ENCODE data around the gene GPR42.

The GPR42 gene

DNA sequence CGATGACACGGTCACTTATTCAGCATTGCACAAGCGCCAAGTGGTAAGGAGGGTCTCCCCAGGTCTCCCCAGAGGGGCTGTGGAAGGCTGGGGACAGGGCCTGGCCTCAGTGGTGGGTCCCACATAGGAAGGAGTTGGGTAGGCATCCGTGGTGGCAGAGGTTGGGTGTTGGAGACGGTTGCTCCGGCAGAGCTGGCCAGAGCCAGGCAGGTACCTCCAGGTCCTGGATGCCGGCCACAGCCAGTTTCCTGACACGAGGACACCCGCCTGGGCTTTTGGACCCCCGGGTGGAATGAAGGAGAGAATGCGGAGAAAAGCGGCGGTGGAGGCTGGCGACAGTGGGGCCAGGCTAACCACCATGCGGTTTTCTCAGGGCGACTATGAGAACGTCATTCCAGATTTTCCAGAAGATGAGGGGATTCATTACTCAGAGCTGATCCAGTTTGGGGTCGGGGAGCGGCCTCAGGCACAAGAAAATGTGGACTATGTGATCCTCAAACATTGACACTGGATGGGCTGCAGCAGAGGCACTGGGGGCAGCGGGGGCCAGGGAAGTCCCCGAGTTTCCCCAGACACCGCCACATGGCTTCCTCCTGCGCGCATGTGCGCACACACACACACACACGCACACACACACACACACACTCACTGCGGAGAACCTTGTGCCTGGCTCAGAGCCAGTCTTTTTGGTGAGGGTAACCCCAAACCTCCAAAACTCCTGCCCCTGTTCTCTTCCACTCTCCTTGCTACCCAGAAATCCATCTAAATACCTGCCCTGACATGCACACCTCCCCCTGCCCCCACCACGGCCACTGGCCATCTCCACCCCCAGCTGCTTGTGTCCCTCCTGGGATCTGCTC is 24.4 kb upstream of the GPR42 start:
- DNase-seq (ENCODE audit: low read depth in 2 of 2) = no peak
- TF ChIP-seq, protein P1, sequence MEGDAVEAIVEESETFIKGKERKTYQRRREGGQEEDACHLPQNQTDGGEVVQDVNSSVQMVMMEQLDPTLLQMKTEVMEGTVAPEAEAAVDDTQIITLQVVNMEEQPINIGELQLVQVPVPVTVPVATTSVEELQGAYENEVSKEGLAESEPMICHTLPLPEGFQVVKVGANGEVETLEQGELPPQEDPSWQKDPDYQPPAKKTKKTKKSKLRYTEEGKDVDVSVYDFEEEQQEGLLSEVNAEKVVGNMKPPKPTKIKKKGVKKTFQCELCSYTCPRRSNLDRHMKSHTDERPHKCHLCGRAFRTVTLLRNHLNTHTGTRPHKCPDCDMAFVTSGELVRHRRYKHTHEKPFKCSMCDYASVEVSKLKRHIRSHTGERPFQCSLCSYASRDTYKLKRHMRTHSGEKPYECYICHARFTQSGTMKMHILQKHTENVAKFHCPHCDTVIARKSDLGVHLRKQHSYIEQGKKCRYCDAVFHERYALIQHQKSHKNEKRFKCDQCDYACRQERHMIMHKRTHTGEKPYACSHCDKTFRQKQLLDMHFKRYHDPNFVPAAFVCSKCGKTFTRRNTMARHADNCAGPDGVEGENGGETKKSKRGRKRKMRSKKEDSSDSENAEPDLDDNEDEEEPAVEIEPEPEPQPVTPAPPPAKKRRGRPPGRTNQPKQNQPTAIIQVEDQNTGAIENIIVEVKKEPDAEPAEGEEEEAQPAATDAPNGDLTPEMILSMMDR (IDR thresholded peaks at IDR 0.05; ENCODE audit: low read depth, low read length) = no peak
- no peak overlapping the region for H3K4me3 ChIP-seq (replicated peaks in 1 of 2; ENCODE audit: low read depth in 2 of 2, low read length in 2 of 2)

DNA sequence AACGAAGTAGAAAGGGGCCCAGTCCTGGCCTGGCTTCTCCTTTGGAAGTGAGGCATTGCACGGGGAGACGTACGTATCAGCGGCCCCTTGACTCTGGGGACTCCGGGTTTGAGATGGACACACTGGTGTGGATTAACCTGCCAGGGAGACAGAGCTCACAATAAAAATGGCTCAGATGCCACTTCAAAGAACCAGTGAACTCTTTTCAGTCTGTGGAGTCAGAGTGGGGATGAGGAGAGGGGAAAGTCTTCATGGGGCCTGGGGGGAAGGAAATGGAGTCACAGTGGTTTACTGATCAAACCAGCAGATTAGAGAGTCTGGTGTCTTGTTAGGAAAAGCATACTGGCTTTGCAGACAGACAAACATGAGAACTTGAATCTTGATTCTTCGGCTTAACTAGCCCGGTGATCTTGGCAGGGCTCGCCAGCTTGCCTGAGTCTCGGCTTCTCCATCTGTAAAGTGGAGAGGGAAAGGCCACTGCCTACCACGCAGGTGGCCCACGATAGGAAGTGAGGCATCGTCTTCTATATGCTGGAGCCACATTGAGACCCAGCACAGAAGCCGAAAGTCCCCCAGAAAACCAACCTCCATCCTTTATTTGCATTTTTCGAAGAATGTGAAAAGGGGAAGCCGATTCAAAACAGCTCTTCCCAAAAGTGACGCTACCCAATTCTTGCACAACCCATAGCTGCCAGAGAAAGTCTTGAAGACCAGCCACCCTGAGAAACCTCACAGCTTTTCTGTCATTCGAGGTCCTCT is 23.5 kb upstream of the GPR42 start, which contains the start of gene FFAR1:
FFAR1 (plus strand) TSS at position 732 of the 759 bp plus-strand sequence. CDS start 3,650 bp downstream, outside the sequence.
- TF ChIP-seq, protein P1 (IDR thresholded peaks at IDR 0.05; ENCODE audit: low read depth, low read length) = no peak
- H3K4me3 ChIP-seq (replicated peaks in 1 of 2; ENCODE audit: low read depth in 2 of 2, low read length in 2 of 2) = no peak within 1 kb of the TSS
- no peak for DNase-seq (ENCODE audit: low read depth in 2 of 2)

- no peak overlapping the region for H3K4me3 ChIP-seq (replicated peaks in 1 of 2; ENCODE audit: low read depth in 2 of 2, low read length in 2 of 2)
- DNase-seq (ENCODE audit: low read depth in 2 of 2) = no peak
- TF ChIP-seq, protein P1 (IDR thresholded peaks at IDR 0.05; ENCODE audit: low read depth, low read length) = no peak
Measured at GRCh38 chr19:35347930-35348298, 23.0 kb upstream of the GPR42 start.

GRCh38 chr19:35348911-35349611 is 21.8 kb upstream of the GPR42 start:
- no peak for DNase-seq (ENCODE audit: low read depth in 2 of 2)
- H3K4me3 ChIP-seq (replicated peaks in 1 of 2; ENCODE audit: low read depth in 2 of 2, low read length in 2 of 2) = no peak overlapping the region
- TF ChIP-seq, protein P1 (IDR thresholded peaks at IDR 0.05; ENCODE audit: low read depth, low read length) = no peak

GRCh38 chr19:35349614-35350521 is 21.0 kb upstream of the GPR42 start:
- DNase-seq (ENCODE audit: low read depth in 2 of 2) = no peak
- TF ChIP-seq, protein P1 (IDR thresholded peaks at IDR 0.05; ENCODE audit: low read depth, low read length) = no peak
- no peak overlapping the region for H3K4me3 ChIP-seq (replicated peaks in 1 of 2; ENCODE audit: low read depth in 2 of 2, low read length in 2 of 2)

DNA sequence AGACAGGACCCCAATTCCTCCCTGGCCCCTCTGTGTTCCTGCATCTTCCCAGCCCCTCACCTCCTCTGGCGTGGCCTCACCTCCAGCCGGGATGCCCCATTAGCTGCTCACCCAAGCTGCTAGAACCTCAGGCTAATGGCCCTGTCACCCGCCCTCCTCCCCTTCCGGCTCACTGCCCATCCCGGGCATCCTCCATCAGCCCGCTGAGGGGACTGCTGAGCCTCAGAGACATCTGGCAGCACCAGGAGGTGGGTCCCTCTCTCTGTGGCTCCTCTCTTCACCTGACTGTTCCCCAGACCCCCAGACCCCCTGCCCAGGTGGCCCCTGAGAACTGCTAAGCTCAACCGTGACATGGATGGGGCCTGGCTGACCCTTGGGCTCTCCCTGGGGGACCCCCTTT is 20.3 kb upstream of the GPR42 start:
- no peak for DNase-seq (ENCODE audit: low read depth in 2 of 2)
- H3K4me3 ChIP-seq (replicated peaks in 1 of 2; ENCODE audit: low read depth in 2 of 2, low read length in 2 of 2) = no peak overlapping the region
- TF ChIP-seq, protein P1 (IDR thresholded peaks at IDR 0.05; ENCODE audit: low read depth, low read length) = no peak
